Measurements from ENCODE around the gene MYRF. TPM values are rescaled to one million over a fixed set of nuclear protein-coding genes. Genes with fewer than 3 reads are reported as not detected.
A peak's percentile ranks its signal among the peaks of the same experiment; 100 is the strongest.

The MYRF gene
- total and polyA plus RNA-seq, 9 of the 15 experiments (the other 6 are each of a cell fraction or from before 2014, with no cell fraction given): 2.3 to 25.8 (median 7.1) TPM

- peak; percentile 24; the same call in 1 of the 2 replicates for TF ChIP-seq REST (IDR thresholded peaks at IDR 0.05; ENCODE audit: borderline replicate concordance)
- TF ChIP-seq REST (CRISPR knock-in tag; IDR thresholded peaks at IDR 0.05; ENCODE audit: low read depth): no peak
- peak; percentile 55 to 60 for TF ChIP-seq RAD21 (CRISPR knock-in tag; conservative IDR thresholded peaks at IDR 0.05 in 1 of 2, IDR thresholded peaks at IDR 0.05 in 1 of 2)
- 0 out of 2 replicates have a peak, but pooled peaks have one; percentile 12 for TF ChIP-seq DEAF1 (CRISPR knock-in tag; IDR thresholded peaks at IDR 0.05)
- TF ChIP-seq SUPT5H (IDR thresholded peaks at IDR 0.05): peak; percentile 46; the same call in 1 of the 2 replicates
Observed at GRCh38 chr11:61787928-61788491, 35.6 kb downstream of the MYRF start (continued).

Measured in K562 (cell line).